K562 (cell line): ENCODE measurements around the gene LTBR. TPM values are rescaled to one million over a fixed set of nuclear protein-coding genes. Genes with fewer than 3 reads are reported as not detected.

ENCODE experiments used
- BCOR ChIP-seq: fragments of 450-650 bp; IDR thresholded peaks from 2 replicates; pipeline ENCODE4 v1.6.1; 2016
- CREB3L1 ChIP-seq: fragments of 450-650 bp; IDR thresholded peaks from 2 replicates; pipeline ENCODE4 v1.6.1; 2014; ENCODE audit warnings: low read depth, mild to moderate bottlenecking, moderate library complexity, borderline replicate concordance
- CTBP1 ChIP-seq: fragments of 450-650 bp; IDR thresholded peaks from 2 replicates; pipeline ENCODE4 v1.6.1; 2016; ENCODE audit warnings: borderline replicate concordance
- GTF2E2 ChIP-seq: fragments of 200-800 bp; sonication (Bioruptor generic); IDR thresholded peaks from 2 replicates; pipeline ENCODE4 v1.6.1; 2016; ENCODE audit warnings: missing genetic modification characterization, missing compliant biosample characterization
- MTA1 ChIP-seq: fragments of 450-650 bp; IDR thresholded peaks from 2 replicates; pipeline ENCODE4 v1.6.1; 2017; ENCODE audit warnings: borderline replicate concordance
- NFE2 ChIP-seq: IDR thresholded peaks from 2 replicates; pipeline ENCODE4 v1.6.1; 2014; ENCODE audit warnings: antibody characterized with exemption, low read depth
- NKRF ChIP-seq: fragments of 450-650 bp; IDR thresholded peaks from 2 replicates; pipeline ENCODE4 v1.6.1; 2016; ENCODE audit warnings: borderline replicate concordance
- NR2C2 ChIP-seq, 2 experiments: fragments of 200-800 bp in 1 of 2; sonication (Bioruptor generic) in 1 of 2; sonication (generic) in 1 of 2; formaldehyde crosslinking in 1 of 2; IDR thresholded peaks; 2 replicates each; pipeline versions ENCODE4 v1.6.1 to v1.8.0; 2016 to 2022; ENCODE audit warnings: mild to moderate bottlenecking in 1 of 2, missing compliant biosample characterization in 1 of 2, missing genetic modification characterization in 1 of 2, missing genetic modification reagents in 1 of 2
- PHF21A ChIP-seq: fragments of 450-650 bp; IDR thresholded peaks from 2 replicates; pipeline ENCODE4 v1.6.1; 2017; ENCODE audit warnings: low read depth, borderline replicate concordance
- PTRF ChIP-seq: fragments of 450-650 bp; IDR thresholded peaks from 2 replicates; pipeline ENCODE4 v1.6.1; 2016; ENCODE audit warnings: mild to moderate bottlenecking, missing genetic modification characterization, missing compliant biosample characterization
- SETDB1 ChIP-seq: IDR thresholded peaks from one replicate; pipeline ENCODE4 v1.6.1; 2012; ENCODE audit warnings: low read length, control low read depth, inconsistent platforms
- SRF ChIP-seq, 2 experiments: fragments of 250-450, 450-650 bp in 1 of 2; sonication (Bioruptor Pico) in 1 of 2; sonication (generic) in 1 of 2; formaldehyde crosslinking; IDR thresholded peaks; 2 replicates each; pipeline versions ENCODE4 v1.5.0 to v1.5.1; 2020 to 2022; ENCODE audit warnings: mild to moderate bottlenecking in 1 of 2, missing genetic modification reagents in 1 of 2
- ZNF175 ChIP-seq: fragments of 200-800 bp; sonication (Bioruptor generic); IDR thresholded peaks from 2 replicates; pipeline ENCODE4 v1.6.1; 2016; ENCODE audit warnings: low read depth, mild to moderate bottlenecking, missing genetic modification characterization, missing compliant biosample characterization
- ZNF407 ChIP-seq: fragments of 450-650 bp; IDR thresholded peaks from 2 replicates; pipeline ENCODE4 v1.6.1; 2016; ENCODE audit warnings: low read depth
- polyA plus RNA-seq, 8 experiments: library from polyadenylated mRNA; depleted of rRNA in 4 of 8; stranded (reverse) in 5 of 8; unstranded in 3 of 8; fragments of >200 nt; fragmentation: Nextera tagmentation in 2 of 8; fragmentation: Illumina TruSeq in 1 of 8; extraction: Ambion mirVana in 2 of 8; extraction: Trizol in 1 of 8; gene quantifications; 2 replicates each; pipeline versions ENCODE4 v1.2.1 to v1.2.3, GENCODE V29; 2011 to 2014; ENCODE audit warnings: inconsistent platforms in 1 of 8, missing spikeins in 1 of 8
- total RNA-seq, 7 experiments: library from RNA; depleted of rRNA in 6 of 7; stranded (reverse); fragments of >200 nt in 6 of 7; fragmentation: Illumina TruSeq in 2 of 7; extraction: Trizol in 2 of 7; gene quantifications; 2 replicates each; pipeline versions ENCODE4 v1.2.1 to v1.2.3, GENCODE V29; 2011 to 2021; ENCODE audit warnings: low replicate concordance in 1 of 7

Gene LTBR
- total and polyA plus RNA-seq, 9 of the 15 experiments (the other 6 are each of a cell fraction or from before 2014, with no cell fraction given) = 0.96 to 69.0 (median 35.3) TPM

- TF ChIP-seq CREB3L1 (peak; percentile 42; the same call in 1 of the 2 replicates), ZNF407 (no peak), SRF (CRISPR knock-in tag; IDR thresholded peaks at IDR 0.05) (0 out of 4 replicates have a peak, but pooled peaks of 1 of the 2 experiments have one; percentile 49), SETDB1 (no peak), NR2C2 (CRISPR knock-in tag; IDR thresholded peaks at IDR 0.05) (no peak; the same call in 1 of the 2 replicates), NR2C2 (tag; IDR thresholded peaks at IDR 0.05) (peak; percentile 85), NFE2 (peak; percentile 30), CTBP1 (peak; percentile 86), MTA1 (peak; percentile 42; the same call in 1 of the 2 replicates), BCOR (peak; percentile 79), PTRF (tag) (no peak), ZNF175 (CRISPR knock-in tag) (peak; percentile 60; the same call in 1 of the 2 replicates), NKRF (no peak), PHF21A (peak; percentile 49; the same call in 1 of the 2 replicates), GTF2E2 (tag) (no peak)
Observed at GRCh38 chr12:6345319-6346091, 38.5 kb upstream of the LTBR start (continued).
